Glomerular visceral epithelial cell (primary cell): ENCODE results near the gene HECTD1.
"Not testable (repeated sequence)": the region's sequence is repeated elsewhere in the genome, so short reads cannot be mapped to it uniquely, and the experiment has no call there.

ENCODE experiments used
- DNase-seq: peaks from one replicate; pipeline ENCODE4 v3.0.0-alpha.2; 2016; ENCODE audit errors: extremely low spot score

The HECTD1 gene

GRCh38 chr14:31052905-31053586, 154.5 kb downstream of the HECTD1 start:
- not testable (repeated sequence) for DNase-seq

- no peak for DNase-seq
Observed at GRCh38 chr14:31051511-31051910, 156.1 kb downstream of the HECTD1 start.

- DNase-seq, result no peak
Observed at GRCh38 chr14:31051023-31051422, 156.6 kb downstream of the HECTD1 start.
